Bronchial epithelial cell (primary cell): ENCODE measurements around the gene ZNF48. TPM values are rescaled to one million over a fixed set of nuclear protein-coding genes. Genes with fewer than 3 reads are reported as not detected.
A peak's percentile ranks its signal among the peaks of the same experiment; 100 is the strongest.
"Not testable (repeated sequence)": the region's sequence is repeated elsewhere in the genome, so short reads cannot be mapped to it uniquely, and the experiment has no call there.

ENCODE experiments used
- DNase-seq: peaks from one replicate; pipeline ENCODE4 v3.0.0-alpha.2; 2010; ENCODE audit warnings: low read depth
- FAIRE-seq: peaks from 2 replicates; lab custom pipeline; 2011; peaks lifted over from hg19 to GRCh38; lab: Jason Lieb, UNC
- H3K27me3 ChIP-seq: 2 replicates; pipeline ENCODE4 v1.5.1; 2011; ENCODE audit warnings: low read length; ENCODE audit not compliant: control insufficient read depth, insufficient read depth
- H3K36me3 ChIP-seq: 2 replicates; pipeline ENCODE4 v1.5.1; 2011; ENCODE audit warnings: low read length; ENCODE audit not compliant: control insufficient read depth, insufficient read depth
- H3K4me3 ChIP-seq: 2 replicates; pipeline ENCODE4 v1.5.1; 2011; ENCODE audit warnings: mild to moderate bottlenecking, low read depth, low read length, control low read depth
- CTCF ChIP-seq: IDR thresholded peaks from 2 replicates; pipeline ENCODE4 v1.5.1; 2011; ENCODE audit warnings: mild to moderate bottlenecking, moderate library complexity, low read length, control low read depth, inconsistent platforms; ENCODE audit not compliant: insufficient read depth, severe bottlenecking
- total RNA-seq: library from RNA; depleted of rRNA; stranded (reverse); fragments of >200 nt; gene quantifications from 2 replicates; pipeline ENCODE4 v1.2.1, GENCODE V29; 2014

The ZNF48 gene
- total RNA-seq, 1 donor from 2014 or later, result 12.9 TPM

- H3K4me3 ChIP-seq, result no peak overlapping the region
- H3K27me3 ChIP-seq, result no peaks in the 10 kb centered on the region
- DNase-seq (no peak), FAIRE-seq (no peak)
- TF ChIP-seq CTCF, result no peak
- no peaks in the 10 kb centered on the region for H3K36me3 ChIP-seq
Observed at GRCh38 chr16:30381291-30382041, 13.8 kb upstream of the ZNF48 start.

GRCh38 chr16:30382111-30382881, 12.9 kb upstream of the ZNF48 start, which contains the start of gene SEPTIN1:
Gene SEPTIN1 (minus strand): TSS chr16:30382561. CDS start chr16:30382542, 19 bp downstream.
- FAIRE-seq (no peak), DNase-seq (no peak)
- H3K4me3 ChIP-seq, result no peak within 1 kb of the TSS
- no peaks in the 10 kb centered on the region for H3K27me3 ChIP-seq
- no peaks in the 10 kb centered on the region for H3K36me3 ChIP-seq
- TF ChIP-seq CTCF, result no peak

- TF ChIP-seq CTCF, result no peak
- DNase-seq (no peak), FAIRE-seq (no peak)
- H3K4me3 ChIP-seq, result no peak overlapping the region
- H3K27me3 ChIP-seq, result no peaks in the 10 kb centered on the region
- H3K36me3 ChIP-seq, result no peaks in the 10 kb centered on the region
Observed at GRCh38 chr16:30383521-30383920, 11.7 kb upstream of the ZNF48 start.

- peaks cover 3% of the 10 kb centered on the region for H3K36me3 ChIP-seq
- no peak for TF ChIP-seq CTCF
- DNase-seq (no peak), FAIRE-seq (no peak)
- peak overlapping the region; percentile 60 for H3K4me3 ChIP-seq
- H3K27me3 ChIP-seq, result no peaks in the 10 kb centered on the region
Observed at GRCh38 chr16:30394592-30395154, 547 bp upstream of the ZNF48 start.

GRCh38 chr16:30395992-30396585, 869 bp downstream of the ZNF48 start:
- no peak for TF ChIP-seq CTCF
- H3K4me3 ChIP-seq, result peak overlapping the region; percentile 60
- no peaks in the 10 kb centered on the region for H3K27me3 ChIP-seq
- FAIRE-seq (no peak), DNase-seq (no peak)
- peaks cover 3% of the 10 kb centered on the region for H3K36me3 ChIP-seq

- FAIRE-seq, DNase-seq, H3K4me3 ChIP-seq, H3K27me3 ChIP-seq, H3K36me3 ChIP-seq: not testable (repeated sequence)
Observed at GRCh38 chr16:30396627-30397026, 1.4 kb downstream of the ZNF48 start.
